DOHH2 (cell line): ENCODE data around the gene TESK1.
A peak's percentile ranks its signal among the peaks of the same experiment; 100 is the strongest.

Experiments
- H3F3A ChIP-seq: fragments of 200-600 bp; sonication (generic), shearing (Covaris generic); 2 replicates; pipeline ENCODE4 v1.6.0; 2016; ENCODE audit warnings: antibody characterized with exemption, mild to moderate bottlenecking; ENCODE audit not compliant: control insufficient read depth, insufficient read depth
- H3K27ac ChIP-seq: fragments of 200-600 bp; sonication (generic); 2 replicates; pipeline ENCODE4 v1.5.1; 2014; ENCODE audit warnings: low read depth, mild to moderate bottlenecking, low read length, moderate library complexity
- H3K27me3 ChIP-seq: fragments of 200-600 bp; sonication (generic); 2 replicates; pipeline ENCODE4 v1.6.1; 2014; ENCODE audit warnings: mild to moderate bottlenecking, low read length, mixed read lengths; ENCODE audit not compliant: control insufficient read depth
- H3K36me3 ChIP-seq: fragments of 200-600 bp; sonication (generic); 2 replicates; pipeline ENCODE4 v1.6.1; 2014; ENCODE audit warnings: mild to moderate bottlenecking, low read length, moderate library complexity, mixed read lengths; ENCODE audit not compliant: control insufficient read depth
- H3K4me1 ChIP-seq: fragments of 200-600 bp; sonication (generic); 2 replicates; pipeline ENCODE4 v1.6.1; 2014; ENCODE audit warnings: mild to moderate bottlenecking, low read length, mixed read lengths; ENCODE audit not compliant: control insufficient read depth
- H3K4me2 ChIP-seq: fragments of 200-600 bp; sonication (generic); 2 replicates; pipeline ENCODE4 v1.6.0; 2014; ENCODE audit warnings: mild to moderate bottlenecking, low read length, moderate library complexity
- H3K4me3 ChIP-seq: fragments of 200-600 bp; sonication (generic); 2 replicates; pipeline ENCODE4 v1.5.1; 2014; ENCODE audit warnings: mild to moderate bottlenecking, low read length, mixed read lengths
- H3K79me2 ChIP-seq: fragments of 200-600 bp; sonication (generic); 2 replicates; pipeline ENCODE4 v1.6.1; 2014; ENCODE audit warnings: mild to moderate bottlenecking, low read length, mixed read lengths; ENCODE audit not compliant: control insufficient read depth
- H3K9me2 ChIP-seq: fragments of 200-600 bp; sonication (generic); replicated peaks from 2 replicates; pipeline ENCODE4 v1.6.1; 2014; ENCODE audit warnings: mild to moderate bottlenecking, low read length, mixed read lengths; ENCODE audit not compliant: control insufficient read depth
- H3K9me3 ChIP-seq: fragments of 200-600 bp; sonication (generic); 2 replicates; pipeline ENCODE4 v1.6.1; 2014; ENCODE audit warnings: antibody characterized with exemption, low read length, mixed read lengths; ENCODE audit not compliant: control insufficient read depth, insufficient read depth
- H4K20me1 ChIP-seq: fragments of 200-600 bp; sonication (generic); 2 replicates; pipeline ENCODE4 v1.6.0; 2014; ENCODE audit warnings: low read depth, mild to moderate bottlenecking, antibody characterized with exemption, low read length, moderate library complexity; ENCODE audit not compliant: control insufficient read depth, insufficient read depth
- CTCF ChIP-seq: fragments of 200-600 bp; sonication (generic); IDR thresholded peaks from one replicate; pipeline ENCODE4 v1.5.1; 2014; ENCODE audit warnings: antibody characterized with exemption, mild to moderate bottlenecking, low read depth, low read length; ENCODE audit not compliant: poor library complexity, severe bottlenecking
- EZH2phosphoT487 ChIP-seq: fragments of 200-600 bp; sonication (generic); IDR thresholded peaks from 2 replicates; pipeline ENCODE4 v1.6.1; 2017; ENCODE audit warnings: borderline replicate concordance, mild to moderate bottlenecking, antibody characterized with exemption, low read length, moderate library complexity, mixed read lengths

The TESK1 gene

GRCh38 chr9:35658137-35658967 lies 53.3 kb downstream of the TESK1 start, which contains the start of gene CCDC107:
TSS of gene CCDC107 (plus strand) at chr9:35658292. CDS start at chr9:35658380, 88 bp downstream.
- H4K20me1 ChIP-seq: no peaks in the 10 kb centered on the region
- peak within 1 kb of the TSS; percentile 71 for H3K27ac ChIP-seq
- no peaks in the 10 kb centered on the region for H3K27me3 ChIP-seq
- peak within 1 kb of the TSS; percentile 78 for H3K4me2 ChIP-seq
- no peaks in the 10 kb centered on the region for H3K9me3 ChIP-seq
- H3F3A ChIP-seq: peaks cover 14% of the 10 kb centered on the region
- H3K4me3 ChIP-seq: peak within 1 kb of the TSS; percentile 82
- H3K79me2 ChIP-seq: peaks cover 30% of the 10 kb centered on the region
- H3K9me2 ChIP-seq: no peaks in the 10 kb centered on the region
- TF ChIP-seq CTCF (peak; percentile 80), EZH2phosphoT487 (no peak)
- H3K36me3 ChIP-seq: peaks cover 43% of the 10 kb centered on the region
- H3K4me1 ChIP-seq: peaks cover 56% of the 10 kb centered on the region

GRCh38 chr9:35658968-35659220 lies 53.8 kb downstream of the TESK1 start:
- H3K4me1 ChIP-seq: peaks cover 62% of the 10 kb centered on the region
- H3K4me3 ChIP-seq: peak overlapping the region; percentile 82
- no peaks in the 10 kb centered on the region for H4K20me1 ChIP-seq
- peak overlapping the region; percentile 78 for H3K4me2 ChIP-seq
- TF ChIP-seq EZH2phosphoT487 (no peak), CTCF (no peak)
- no peaks in the 10 kb centered on the region for H3K9me2 ChIP-seq
- no peaks in the 10 kb centered on the region for H3K9me3 ChIP-seq
- H3K79me2 ChIP-seq: peaks cover 35% of the 10 kb centered on the region
- H3K27me3 ChIP-seq: no peaks in the 10 kb centered on the region
- peak overlapping the region; percentile 71 for H3K27ac ChIP-seq
- H3K36me3 ChIP-seq: peaks cover 49% of the 10 kb centered on the region
- H3F3A ChIP-seq: peaks cover 14% of the 10 kb centered on the region

GRCh38 chr9:35659340-35659739 lies 54.3 kb downstream of the TESK1 start:
- TF ChIP-seq EZH2phosphoT487: no peak
- TF ChIP-seq CTCF: no peak
- peaks cover 66% of the 10 kb centered on the region for H3K4me1 ChIP-seq
- H3K27me3 ChIP-seq: no peaks in the 10 kb centered on the region
- peak overlapping the region; percentile 71 for H3K27ac ChIP-seq
- peaks cover 53% of the 10 kb centered on the region for H3K36me3 ChIP-seq
- H4K20me1 ChIP-seq: no peaks in the 10 kb centered on the region
- peaks cover 40% of the 10 kb centered on the region for H3K79me2 ChIP-seq
- peak overlapping the region; percentile 82 for H3K4me3 ChIP-seq
- H3K9me3 ChIP-seq: no peaks in the 10 kb centered on the region
- H3K9me2 ChIP-seq: no peaks in the 10 kb centered on the region
- peaks cover 14% of the 10 kb centered on the region for H3F3A ChIP-seq
- H3K4me2 ChIP-seq: peak overlapping the region; percentile 78
